Esophagus squamous epithelium (tissue), 4 donors: Measurements from ENCODE around the gene CRTAC1.

Experiments used
- CTCF ChIP-seq, 6 experiments: fragments of 450-650 bp in 4 of 6; fragments of 200-600 bp in 2 of 6; sonication (generic) in 2 of 6; IDR thresholded peaks; one replicate each; pipeline ENCODE4 v1.5.1; 2016 to 2019; ENCODE audit warnings: antibody characterized with exemption in 6 of 6, mild to moderate bottlenecking in 4 of 6, moderate library complexity in 4 of 6
- POLR2A ChIP-seq, 4 donors: fragments of 450-650 bp; IDR thresholded peaks; one replicate each; pipeline ENCODE4 v1.6.1; 2017; ENCODE audit warnings: antibody characterized with exemption in 4 of 4, mild to moderate bottlenecking in 4 of 4, moderate library complexity in 3 of 4

DNA sequence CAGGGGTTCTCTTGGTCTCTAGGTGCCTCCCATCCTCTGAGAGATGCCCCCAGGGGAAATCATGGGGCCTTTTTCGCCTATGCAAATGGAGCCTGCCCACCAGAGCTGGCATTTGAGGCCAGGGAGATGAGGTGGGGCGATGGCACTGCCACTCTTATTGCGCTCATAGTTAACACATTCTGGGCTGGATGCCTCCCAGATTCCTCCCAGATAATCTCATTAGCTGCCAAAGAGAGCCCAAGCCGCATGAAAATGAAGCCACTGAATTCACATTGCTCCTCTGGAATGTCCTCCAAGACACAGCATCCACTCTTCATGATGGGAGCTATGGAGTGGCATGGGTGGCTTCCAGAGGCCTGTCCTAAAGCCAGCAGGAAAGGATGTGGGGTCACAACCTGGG, 119.8 kb downstream of the CRTAC1 start:
- TF ChIP-seq CTCF (IDR thresholded peaks at IDR 0.05) (no peak), POLR2A (IDR thresholded peaks at IDR 0.05) (no peak)
